H1 (cell line): ENCODE results near the gene CDADC1. TPM values are rescaled to one million over a fixed set of nuclear protein-coding genes. Genes with fewer than 3 reads are reported as not detected.

Experiments used
- BCL11A ChIP-seq, 2 experiments: IDR thresholded peaks; one replicate each; pipeline ENCODE4 v1.6.1; 2011; ENCODE audit warnings: low read depth in 2 of 2, low read length in 2 of 2, mild to moderate bottlenecking in 2 of 2
- HDAC2 ChIP-seq, 2 experiments: fragments of 300-600 bp in 1 of 2; sonication (generic) in 1 of 2; IDR thresholded peaks; 2 replicates each; pipeline ENCODE4 v1.6.1; 2011 to 2012; ENCODE audit warnings: low read depth in 2 of 2, low read length in 2 of 2, mild to moderate bottlenecking in 2 of 2, moderate library complexity in 2 of 2, borderline replicate concordance in 1 of 2, inconsistent platforms in 1 of 2
- SUZ12 ChIP-seq: fragments of 200-600 bp; sonication (generic); IDR thresholded peaks from 2 replicates; pipeline ENCODE4 v1.6.1; 2012; ENCODE audit warnings: mild to moderate bottlenecking, inconsistent platforms, low read length, moderate library complexity, mixed read lengths
- polyA plus RNA-seq, 7 experiments: library from polyadenylated mRNA; depleted of rRNA in 3 of 7; stranded (reverse) in 5 of 7; unstranded in 2 of 7; fragments of >200 nt in 5 of 7; fragments of 200-250 nt in 2 of 7; gene quantifications; 1 replicate in 5 of 7; 2 replicates in 1 of 7; 4 replicates in 1 of 7; pipeline versions ENCODE4 v1.2.1 to v1.2.3, GENCODE V29; 2011 to 2013; ENCODE audit warnings: missing spikeins in 2 of 7, mixed read lengths in 2 of 7
- total RNA-seq: library from RNA; stranded (reverse); fragmentation: NEBNext Ultra II Directional; extraction: Animal tissue kit (Norgen Biotek cat#: 25700); gene quantifications from 2 replicates; pipeline ENCODE4 v1.2.1, GENCODE V29; 2021
- TF ChIP-seq, protein P1 (sequence below), 3 experiments: IDR thresholded peaks; 1 replicate in 2 of 3; 2 replicates in 1 of 3; pipeline versions ENCODE4 v1.5.1 to v1.6.1; 2011; ENCODE audit warnings: low read length in 3 of 3, mild to moderate bottlenecking in 3 of 3, inconsistent platforms in 2 of 3, low read depth in 1 of 3, moderate library complexity in 1 of 3; ENCODE audit not compliant: insufficient read depth in 1 of 3; ENCODE audit errors: control extremely low read depth in 1 of 3

The CDADC1 gene
- total and polyA plus RNA-seq, 2 of the 8 experiments (the other 6 are each of a cell fraction or from before 2014, with no cell fraction given): 0.98 to 2.7 TPM

DNA sequence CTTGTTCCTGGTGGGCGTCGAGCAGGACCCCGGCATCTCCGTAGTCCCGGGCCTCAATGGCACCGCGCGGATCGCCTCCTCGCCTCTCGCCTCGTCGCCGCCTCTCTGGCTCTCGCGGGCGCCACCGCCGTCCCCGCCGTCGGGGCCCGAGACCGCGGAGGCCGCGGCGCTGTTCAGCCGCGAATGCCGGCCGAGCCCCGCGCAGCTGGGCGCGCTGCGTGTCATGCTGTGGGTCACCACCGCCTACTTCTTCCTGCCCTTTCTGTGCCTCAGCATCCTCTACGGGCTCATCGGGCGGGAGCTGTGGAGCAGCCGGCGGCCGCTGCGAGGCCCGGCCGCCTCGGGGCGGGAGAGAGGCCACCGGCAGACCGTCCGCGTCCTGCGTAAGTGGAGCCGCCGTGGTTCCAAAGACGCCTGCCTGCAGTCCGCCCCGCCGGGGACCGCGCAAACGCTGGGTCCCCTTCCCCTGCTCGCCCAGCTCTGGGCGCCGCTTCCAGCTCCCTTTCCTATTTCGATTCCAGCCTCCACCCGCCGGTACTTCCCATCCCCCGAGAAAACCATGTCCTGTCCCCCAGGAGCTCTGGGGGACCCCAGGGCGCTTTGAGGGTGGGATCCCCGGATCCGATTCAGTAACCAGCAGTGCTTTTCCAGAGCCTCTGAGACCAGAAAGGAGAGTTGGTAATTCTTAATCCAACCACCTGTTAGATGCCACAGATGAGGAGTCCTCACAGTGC is 26.7 kb upstream of the CDADC1 start (continued):
- TF ChIP-seq HDAC2 (IDR thresholded peaks at IDR 0.05; ENCODE audit: borderline replicate concordance in 1 of 2, low read depth in 2 of 2, low read length in 2 of 2): no peak
- TF ChIP-seq, protein P1, sequence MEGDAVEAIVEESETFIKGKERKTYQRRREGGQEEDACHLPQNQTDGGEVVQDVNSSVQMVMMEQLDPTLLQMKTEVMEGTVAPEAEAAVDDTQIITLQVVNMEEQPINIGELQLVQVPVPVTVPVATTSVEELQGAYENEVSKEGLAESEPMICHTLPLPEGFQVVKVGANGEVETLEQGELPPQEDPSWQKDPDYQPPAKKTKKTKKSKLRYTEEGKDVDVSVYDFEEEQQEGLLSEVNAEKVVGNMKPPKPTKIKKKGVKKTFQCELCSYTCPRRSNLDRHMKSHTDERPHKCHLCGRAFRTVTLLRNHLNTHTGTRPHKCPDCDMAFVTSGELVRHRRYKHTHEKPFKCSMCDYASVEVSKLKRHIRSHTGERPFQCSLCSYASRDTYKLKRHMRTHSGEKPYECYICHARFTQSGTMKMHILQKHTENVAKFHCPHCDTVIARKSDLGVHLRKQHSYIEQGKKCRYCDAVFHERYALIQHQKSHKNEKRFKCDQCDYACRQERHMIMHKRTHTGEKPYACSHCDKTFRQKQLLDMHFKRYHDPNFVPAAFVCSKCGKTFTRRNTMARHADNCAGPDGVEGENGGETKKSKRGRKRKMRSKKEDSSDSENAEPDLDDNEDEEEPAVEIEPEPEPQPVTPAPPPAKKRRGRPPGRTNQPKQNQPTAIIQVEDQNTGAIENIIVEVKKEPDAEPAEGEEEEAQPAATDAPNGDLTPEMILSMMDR (IDR thresholded peaks at IDR 0.05; ENCODE audit: control extremely low read depth in 1 of 3, insufficient read depth in 1 of 3, low read depth in 1 of 3, low read length in 3 of 3): no peak
- TF ChIP-seq BCL11A (IDR thresholded peaks at IDR 0.05; ENCODE audit: low read depth in 2 of 2, low read length in 2 of 2): no peak
- TF ChIP-seq SUZ12: peak; percentile 98
